WTC11 (cell line): ENCODE results near the gene CYYR1. TPM values are rescaled to one million over a fixed set of nuclear protein-coding genes. Genes with fewer than 3 reads are reported as not detected.

ENCODE experiments used
- ATAC-seq: fragments of 200-7000 bp; cut with Tn5 transposase; 2 replicates; pipeline ENCODE4 v1.10.0; 2021; ENCODE audit warnings: mild to moderate bottlenecking, moderate library complexity
- CTCF ChIA-PET: fragments of 300-600 bp; sonication (Branson Sonifier 250); formaldehyde crosslinking; loops from one replicate; lab custom pipeline; 2021; ENCODE audit warnings: antibody characterized with exemption; lab: Charles Lee
- POLR2A ChIA-PET: fragments of 350-600 bp; sonication (Branson Sonifier 250); formaldehyde crosslinking; loops from one replicate; lab custom pipeline; 2021; ENCODE audit warnings: antibody characterized with exemption; lab: Charles Lee
- DNase-seq: peaks from one replicate; pipeline ENCODE4 v3.0.0; 2021; ENCODE audit warnings: low spot score
- H3K27ac Mint-ChIP-seq: 2 replicates; pipeline ENCODE4 v1.8.0; 2021; ENCODE audit warnings: mixed read lengths
- H3K27me3 Mint-ChIP-seq: 2 replicates; pipeline ENCODE4 v1.8.0; 2021; ENCODE audit warnings: low read depth, mild to moderate bottlenecking, moderate library complexity, mixed read lengths
- H3K36me3 Mint-ChIP-seq: 2 replicates; pipeline ENCODE4 v1.8.0; 2021; ENCODE audit warnings: mixed read lengths
- H3K4me1 Mint-ChIP-seq: 2 replicates; pipeline ENCODE4 v1.8.0; 2022; ENCODE audit warnings: mixed read lengths
- H3K4me3 Mint-ChIP-seq: 2 replicates; pipeline ENCODE4 v1.8.0; 2021; ENCODE audit warnings: mild to moderate bottlenecking, moderate library complexity, mixed read lengths
- H3K9me3 Mint-ChIP-seq: 2 replicates; pipeline ENCODE4 v1.8.0; 2021; ENCODE audit warnings: mixed read lengths
- ARID4B ChIP-seq: sonication (generic); formaldehyde crosslinking; IDR thresholded peaks from 2 replicates; pipeline ENCODE4 v1.8.0; 2023; ENCODE audit warnings: missing genetic modification reagents, mild to moderate bottlenecking, borderline replicate concordance
- ATF1 ChIP-seq: sonication (generic); formaldehyde crosslinking; IDR thresholded peaks from 2 replicates; pipeline ENCODE4 v1.8.1; 2023; ENCODE audit warnings: mild to moderate bottlenecking, moderate library complexity, missing genetic modification reagents
- CTCF ChIP-seq: fragments of 200-600 bp; IDR thresholded peaks from 2 replicates; pipeline ENCODE4 v1.8.0; 2022; ENCODE audit warnings: antibody characterized with exemption
- E2F4 ChIP-seq: sonication (generic); formaldehyde crosslinking; IDR thresholded peaks from 2 replicates; pipeline ENCODE4 v1.8.1; 2022; ENCODE audit warnings: low read depth, mild to moderate bottlenecking, moderate library complexity, missing genetic modification reagents, borderline replicate concordance
- GRHL2 ChIP-seq: fragments of 250-450 bp; sonication (Bioruptor Pico); IDR thresholded peaks from 2 replicates; pipeline ENCODE4 v1.8.0; 2022; ENCODE audit warnings: mild to moderate bottlenecking, moderate library complexity; ENCODE audit not compliant: insufficient replicate concordance, severe bottlenecking
- HMGA2 ChIP-seq: fragments of 250-450 bp; sonication (Bioruptor Pico); IDR thresholded peaks from 2 replicates; pipeline ENCODE4 v1.4.0; 2021; ENCODE audit warnings: mild to moderate bottlenecking, moderate library complexity
- KAT7 ChIP-seq: sonication (generic); formaldehyde crosslinking; IDR thresholded peaks from 2 replicates; pipeline ENCODE4 v1.8.1; 2023; ENCODE audit warnings: missing genetic modification reagents, mild to moderate bottlenecking, borderline replicate concordance
- NFATC4 ChIP-seq: fragments of 250-450 bp; sonication (Bioruptor Pico); IDR thresholded peaks from 2 replicates; pipeline ENCODE4 v1.9.0; 2021; ENCODE audit warnings: mild to moderate bottlenecking
- SP1 ChIP-seq: sonication (generic); formaldehyde crosslinking; conservative IDR thresholded peaks from 2 replicates; pipeline ENCODE4 v1.8.1; 2022; ENCODE audit warnings: missing genetic modification reagents
- STAT6 ChIP-seq: sonication (generic); formaldehyde crosslinking; conservative IDR thresholded peaks from 2 replicates; pipeline ENCODE4 v1.8.1; 2023; ENCODE audit warnings: mild to moderate bottlenecking, low read depth, missing genetic modification reagents, moderate library complexity
- TP53 ChIP-seq: sonication (generic); formaldehyde crosslinking; IDR thresholded peaks from 2 replicates; pipeline ENCODE4 v1.8.1; 2023; ENCODE audit warnings: mild to moderate bottlenecking, missing genetic modification reagents
- ZNF416 ChIP-seq: fragments of 250-450 bp; sonication (Bioruptor Pico); IDR thresholded peaks from 2 replicates; pipeline ENCODE4 v1.9.0; 2021; ENCODE audit warnings: mild to moderate bottlenecking, inconsistent platforms
- total RNA-seq: library from RNA; stranded (reverse); gene quantifications from 3 replicates; pipeline ENCODE4 v1.2.3, GENCODE V29; 2021
- TF ChIP-seq, protein P1 (sequence below): sonication (generic); formaldehyde crosslinking; IDR thresholded peaks from 2 replicates; pipeline ENCODE4 v1.8.1; 2022; ENCODE audit warnings: low read depth, missing genetic modification reagents, borderline replicate concordance
- TF ChIP-seq, protein P2 (sequence below): sonication (generic); formaldehyde crosslinking; IDR thresholded peaks from 2 replicates; pipeline ENCODE4 v1.8.0; 2022; ENCODE audit warnings: missing genetic modification reagents
- TF ChIP-seq, protein P3 (sequence below): sonication (generic); formaldehyde crosslinking; IDR thresholded peaks from 2 replicates; pipeline ENCODE4 v1.8.1; 2023; ENCODE audit warnings: mild to moderate bottlenecking, missing genetic modification reagents, borderline replicate concordance

Gene CYYR1
- total RNA-seq, 1 experiment from 2014 or later, result 29.3 TPM

- ChIA-PET POLR2A (no interaction called here), CTCF (no interaction called here)
- Mint-ChIP-seq H3K36me3 (peaks cover 11% of the 10 kb centered on the region), H3K4me3 (no peak overlapping the region), H3K27me3 (no peaks in the 10 kb centered on the region), H3K9me3 (peaks cover 6% of the 10 kb centered on the region), H3K4me1 (peaks cover 6% of the 10 kb centered on the region), H3K27ac (no peak overlapping the region)
- ATAC-seq (no peak), DNase-seq (no peak)
- no peak for TF ChIP-seq TP53 (CRISPR knock-in tag)
- no peak for TF ChIP-seq NFATC4 (CRISPR knock-in tag)
- TF ChIP-seq, protein P1, sequence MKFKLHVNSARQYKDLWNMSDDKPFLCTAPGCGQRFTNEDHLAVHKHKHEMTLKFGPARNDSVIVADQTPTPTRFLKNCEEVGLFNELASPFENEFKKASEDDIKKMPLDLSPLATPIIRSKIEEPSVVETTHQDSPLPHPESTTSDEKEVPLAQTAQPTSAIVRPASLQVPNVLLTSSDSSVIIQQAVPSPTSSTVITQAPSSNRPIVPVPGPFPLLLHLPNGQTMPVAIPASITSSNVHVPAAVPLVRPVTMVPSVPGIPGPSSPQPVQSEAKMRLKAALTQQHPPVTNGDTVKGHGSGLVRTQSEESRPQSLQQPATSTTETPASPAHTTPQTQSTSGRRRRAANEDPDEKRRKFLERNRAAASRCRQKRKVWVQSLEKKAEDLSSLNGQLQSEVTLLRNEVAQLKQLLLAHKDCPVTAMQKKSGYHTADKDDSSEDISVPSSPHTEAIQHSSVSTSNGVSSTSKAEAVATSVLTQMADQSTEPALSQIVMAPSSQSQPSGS (CRISPR knock-in tag), result no peak
- TF ChIP-seq ZNF416 (CRISPR knock-in tag), result no peak
- TF ChIP-seq, protein P2, sequence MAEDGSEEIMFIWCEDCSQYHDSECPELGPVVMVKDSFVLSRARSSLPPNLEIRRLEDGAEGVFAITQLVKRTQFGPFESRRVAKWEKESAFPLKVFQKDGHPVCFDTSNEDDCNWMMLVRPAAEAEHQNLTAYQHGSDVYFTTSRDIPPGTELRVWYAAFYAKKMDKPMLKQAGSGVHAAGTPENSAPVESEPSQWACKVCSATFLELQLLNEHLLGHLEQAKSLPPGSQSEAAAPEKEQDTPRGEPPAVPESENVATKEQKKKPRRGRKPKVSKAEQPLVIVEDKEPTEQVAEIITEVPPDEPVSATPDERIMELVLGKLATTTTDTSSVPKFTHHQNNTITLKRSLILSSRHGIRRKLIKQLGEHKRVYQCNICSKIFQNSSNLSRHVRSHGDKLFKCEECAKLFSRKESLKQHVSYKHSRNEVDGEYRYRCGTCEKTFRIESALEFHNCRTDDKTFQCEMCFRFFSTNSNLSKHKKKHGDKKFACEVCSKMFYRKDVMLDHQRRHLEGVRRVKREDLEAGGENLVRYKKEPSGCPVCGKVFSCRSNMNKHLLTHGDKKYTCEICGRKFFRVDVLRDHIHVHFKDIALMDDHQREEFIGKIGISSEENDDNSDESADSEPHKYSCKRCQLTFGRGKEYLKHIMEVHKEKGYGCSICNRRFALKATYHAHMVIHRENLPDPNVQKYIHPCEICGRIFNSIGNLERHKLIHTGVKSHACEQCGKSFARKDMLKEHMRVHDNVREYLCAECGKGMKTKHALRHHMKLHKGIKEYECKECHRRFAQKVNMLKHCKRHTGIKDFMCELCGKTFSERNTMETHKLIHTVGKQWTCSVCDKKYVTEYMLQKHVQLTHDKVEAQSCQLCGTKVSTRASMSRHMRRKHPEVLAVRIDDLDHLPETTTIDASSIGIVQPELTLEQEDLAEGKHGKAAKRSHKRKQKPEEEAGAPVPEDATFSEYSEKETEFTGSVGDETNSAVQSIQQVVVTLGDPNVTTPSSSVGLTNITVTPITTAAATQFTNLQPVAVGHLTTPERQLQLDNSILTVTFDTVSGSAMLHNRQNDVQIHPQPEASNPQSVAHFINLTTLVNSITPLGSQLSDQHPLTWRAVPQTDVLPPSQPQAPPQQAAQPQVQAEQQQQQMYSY (CRISPR knock-in tag), result no peak
Measured at GRCh38 chr21:26554365-26554764, 18.7 kb downstream of the CYYR1 start.

GRCh38 chr21:26553898-26554297 lies 19.2 kb downstream of the CYYR1 start:
- ChIA-PET POLR2A (no interaction called here), CTCF (no interaction called here)
- Mint-ChIP-seq H3K9me3 (peaks cover 6% of the 10 kb centered on the region), H3K27me3 (no peaks in the 10 kb centered on the region), H3K4me3 (no peak overlapping the region), H3K27ac (no peak overlapping the region), H3K4me1 (peaks cover 6% of the 10 kb centered on the region), H3K36me3 (peaks cover 7% of the 10 kb centered on the region)
- DNase-seq (no peak), ATAC-seq (no peak)
- no peak for TF ChIP-seq STAT6 (CRISPR knock-in tag)
- TF ChIP-seq HMGA2, result no peak
- no peak for TF ChIP-seq KAT7 (CRISPR knock-in tag)
- TF ChIP-seq GRHL2 (CRISPR knock-in tag), result no peak
- no peak for TF ChIP-seq E2F4 (CRISPR knock-in tag)
- TF ChIP-seq, protein P3, sequence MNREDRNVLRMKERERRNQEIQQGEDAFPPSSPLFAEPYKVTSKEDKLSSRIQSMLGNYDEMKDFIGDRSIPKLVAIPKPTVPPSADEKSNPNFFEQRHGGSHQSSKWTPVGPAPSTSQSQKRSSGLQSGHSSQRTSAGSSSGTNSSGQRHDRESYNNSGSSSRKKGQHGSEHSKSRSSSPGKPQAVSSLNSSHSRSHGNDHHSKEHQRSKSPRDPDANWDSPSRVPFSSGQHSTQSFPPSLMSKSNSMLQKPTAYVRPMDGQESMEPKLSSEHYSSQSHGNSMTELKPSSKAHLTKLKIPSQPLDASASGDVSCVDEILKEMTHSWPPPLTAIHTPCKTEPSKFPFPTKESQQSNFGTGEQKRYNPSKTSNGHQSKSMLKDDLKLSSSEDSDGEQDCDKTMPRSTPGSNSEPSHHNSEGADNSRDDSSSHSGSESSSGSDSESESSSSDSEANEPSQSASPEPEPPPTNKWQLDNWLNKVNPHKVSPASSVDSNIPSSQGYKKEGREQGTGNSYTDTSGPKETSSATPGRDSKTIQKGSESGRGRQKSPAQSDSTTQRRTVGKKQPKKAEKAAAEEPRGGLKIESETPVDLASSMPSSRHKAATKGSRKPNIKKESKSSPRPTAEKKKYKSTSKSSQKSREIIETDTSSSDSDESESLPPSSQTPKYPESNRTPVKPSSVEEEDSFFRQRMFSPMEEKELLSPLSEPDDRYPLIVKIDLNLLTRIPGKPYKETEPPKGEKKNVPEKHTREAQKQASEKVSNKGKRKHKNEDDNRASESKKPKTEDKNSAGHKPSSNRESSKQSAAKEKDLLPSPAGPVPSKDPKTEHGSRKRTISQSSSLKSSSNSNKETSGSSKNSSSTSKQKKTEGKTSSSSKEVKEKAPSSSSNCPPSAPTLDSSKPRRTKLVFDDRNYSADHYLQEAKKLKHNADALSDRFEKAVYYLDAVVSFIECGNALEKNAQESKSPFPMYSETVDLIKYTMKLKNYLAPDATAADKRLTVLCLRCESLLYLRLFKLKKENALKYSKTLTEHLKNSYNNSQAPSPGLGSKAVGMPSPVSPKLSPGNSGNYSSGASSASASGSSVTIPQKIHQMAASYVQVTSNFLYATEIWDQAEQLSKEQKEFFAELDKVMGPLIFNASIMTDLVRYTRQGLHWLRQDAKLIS (CRISPR knock-in tag), result no peak
- no peak for TF ChIP-seq CTCF
- no peak for TF ChIP-seq ARID4B (CRISPR knock-in tag)
- TF ChIP-seq SP1 (CRISPR knock-in tag), result no peak
- no peak for TF ChIP-seq ATF1 (CRISPR knock-in tag)
